WERI-Rb-1 (cell line): ENCODE results near the gene MAB21L3.

Experiments used
- DNase-seq: peaks from one replicate; pipeline ENCODE4 v3.0.0-alpha.2; 2020
- H3K27ac ChIP-seq: fragments of 250-450 bp; sonication (Bioruptor Pico); 2 replicates; pipeline ENCODE4 v1.5.1; 2020; ENCODE audit warnings: mild to moderate bottlenecking, moderate library complexity
- H3K27me3 ChIP-seq: fragments of 250-450 bp; sonication (Bioruptor Pico); 2 replicates; pipeline ENCODE4 v1.5.1; 2021; ENCODE audit warnings: mild to moderate bottlenecking, low read depth, moderate library complexity; ENCODE audit not compliant: insufficient read depth, severe bottlenecking
- H3K36me3 ChIP-seq: fragments of 250-450 bp; sonication (Bioruptor Pico); 2 replicates; pipeline ENCODE4 v1.5.1; 2020; ENCODE audit warnings: mild to moderate bottlenecking, moderate library complexity
- H3K4me3 ChIP-seq: 2 replicates; pipeline ENCODE4 v1.5.1; 2011; ENCODE audit warnings: low read depth, mild to moderate bottlenecking, control low read depth, low read length
- H3K9me3 ChIP-seq: fragments of 250-450 bp; sonication (Bioruptor Pico); 2 replicates; pipeline ENCODE4 v1.5.1; 2021; ENCODE audit warnings: mild to moderate bottlenecking, moderate library complexity; ENCODE audit not compliant: severe bottlenecking
- TF ChIP-seq, protein P1 (sequence below): IDR thresholded peaks from 2 replicates; pipeline ENCODE4 v1.5.1; 2011; ENCODE audit warnings: low read depth, mild to moderate bottlenecking, control low read depth, inconsistent platforms, low read length

MAB21L3 gene

DNA sequence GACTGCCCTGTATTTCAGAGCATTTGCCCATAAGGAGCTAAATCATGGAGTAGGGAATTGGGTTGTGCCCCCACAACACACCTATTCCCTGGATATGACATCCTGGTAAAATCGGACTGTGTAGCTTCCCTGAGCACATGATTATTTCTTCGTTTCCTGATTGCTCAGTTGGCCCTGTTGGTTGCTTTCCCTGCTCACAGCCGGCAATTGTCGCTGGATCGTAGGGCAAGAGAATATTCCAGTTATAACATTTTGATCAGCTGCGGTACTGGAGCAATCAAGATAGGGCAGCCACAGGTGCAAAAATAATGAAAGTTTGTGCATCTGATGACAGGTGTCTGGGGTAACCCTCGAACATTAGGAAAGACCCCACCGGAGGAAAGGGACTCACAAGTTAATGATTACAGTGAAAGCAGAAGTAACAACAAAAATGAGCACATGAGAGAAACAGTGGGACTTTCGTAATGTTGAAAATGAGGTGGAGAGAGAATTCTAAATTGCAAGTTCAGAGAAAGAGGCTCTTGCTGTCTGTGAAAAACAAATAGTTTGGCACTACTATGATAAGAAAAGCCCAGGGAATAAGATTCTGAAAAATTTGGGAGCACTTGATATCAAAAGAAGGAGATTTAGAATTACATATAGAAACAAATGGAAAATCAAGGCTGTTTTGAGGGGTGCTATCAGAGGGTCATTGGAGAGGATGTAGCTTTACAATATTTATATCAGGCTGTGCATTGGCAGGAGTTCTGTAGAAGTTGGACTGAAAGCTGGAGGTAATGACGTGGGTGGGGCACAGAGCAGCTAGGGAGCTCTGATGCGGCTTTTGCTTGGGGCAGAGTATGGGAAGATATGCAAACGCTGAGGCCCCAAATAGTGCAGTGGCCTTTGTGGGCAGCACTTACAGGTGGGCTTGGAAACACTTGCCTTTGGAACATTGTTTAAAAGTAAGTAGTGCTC is at the start of gene MAB21L3:
Gene MAB21L3, plus strand, starts transcription at position 833 of the 957 bp plus-strand sequence. CDS start 1,217 bp downstream, outside the sequence.
- no peak within 1 kb of the TSS for H3K27ac ChIP-seq

DNA sequence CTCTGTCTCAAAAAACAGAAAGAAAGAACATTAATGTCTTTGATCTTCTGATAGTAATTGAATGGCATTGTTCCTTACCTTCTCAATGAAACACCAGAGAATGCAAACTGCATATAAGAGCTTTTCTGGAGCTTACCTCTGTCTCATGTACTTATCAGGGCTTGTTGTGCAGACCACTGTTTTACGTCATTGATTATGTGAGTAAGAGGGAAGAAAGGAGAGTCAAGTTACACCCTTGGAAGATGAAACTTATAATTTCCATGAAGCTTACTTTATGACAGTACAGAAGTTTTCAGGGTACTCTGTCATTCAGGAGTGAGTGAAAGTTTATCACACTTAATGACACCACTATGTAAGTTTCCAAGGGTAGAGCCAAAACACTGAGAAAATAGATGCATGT is 49.0 kb upstream of the MAB21L3 start:
- Histone ChIP-seq H3K36me3 (no peaks in the 10 kb centered on the region), H3K27me3 (no peaks in the 10 kb centered on the region), H3K27ac (no peak overlapping the region), H3K9me3 (no peaks in the 10 kb centered on the region), H3K4me3 (no peak overlapping the region)
- no peak for DNase-seq
- TF ChIP-seq, protein P1, sequence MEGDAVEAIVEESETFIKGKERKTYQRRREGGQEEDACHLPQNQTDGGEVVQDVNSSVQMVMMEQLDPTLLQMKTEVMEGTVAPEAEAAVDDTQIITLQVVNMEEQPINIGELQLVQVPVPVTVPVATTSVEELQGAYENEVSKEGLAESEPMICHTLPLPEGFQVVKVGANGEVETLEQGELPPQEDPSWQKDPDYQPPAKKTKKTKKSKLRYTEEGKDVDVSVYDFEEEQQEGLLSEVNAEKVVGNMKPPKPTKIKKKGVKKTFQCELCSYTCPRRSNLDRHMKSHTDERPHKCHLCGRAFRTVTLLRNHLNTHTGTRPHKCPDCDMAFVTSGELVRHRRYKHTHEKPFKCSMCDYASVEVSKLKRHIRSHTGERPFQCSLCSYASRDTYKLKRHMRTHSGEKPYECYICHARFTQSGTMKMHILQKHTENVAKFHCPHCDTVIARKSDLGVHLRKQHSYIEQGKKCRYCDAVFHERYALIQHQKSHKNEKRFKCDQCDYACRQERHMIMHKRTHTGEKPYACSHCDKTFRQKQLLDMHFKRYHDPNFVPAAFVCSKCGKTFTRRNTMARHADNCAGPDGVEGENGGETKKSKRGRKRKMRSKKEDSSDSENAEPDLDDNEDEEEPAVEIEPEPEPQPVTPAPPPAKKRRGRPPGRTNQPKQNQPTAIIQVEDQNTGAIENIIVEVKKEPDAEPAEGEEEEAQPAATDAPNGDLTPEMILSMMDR: no peak

More for the DNA sequence above, at the start of gene MAB21L3:
- TF ChIP-seq, protein P1: no peak
- no peaks in the 10 kb centered on the region for H3K9me3 ChIP-seq
- no peak for DNase-seq
- H3K36me3 ChIP-seq: no peaks in the 10 kb centered on the region
- H3K4me3 ChIP-seq: no peak within 1 kb of the TSS
- H3K27me3 ChIP-seq: no peaks in the 10 kb centered on the region

DNA sequence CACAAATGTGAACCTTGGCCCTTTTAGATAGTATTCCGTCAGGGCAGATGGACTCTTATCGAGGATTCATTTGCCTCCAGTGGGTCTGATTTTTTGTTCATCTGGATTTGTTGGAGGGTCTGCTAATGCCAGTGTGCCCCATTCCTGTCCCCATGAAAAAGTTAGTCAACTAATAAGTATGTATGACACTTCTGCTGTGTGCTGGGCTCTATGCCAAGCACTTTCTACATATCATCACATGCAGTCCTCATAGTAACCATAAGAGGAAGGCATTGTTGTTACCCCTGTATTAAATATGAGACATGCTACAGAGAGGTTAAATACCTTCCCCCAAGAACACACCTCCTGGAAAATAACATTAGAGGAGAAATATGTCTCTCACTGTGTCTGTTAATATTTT is 46.6 kb upstream of the MAB21L3 start:
- TF ChIP-seq, protein P1: no peak
- H3K36me3 ChIP-seq: no peaks in the 10 kb centered on the region
- no peak overlapping the region for H3K4me3 ChIP-seq
- H3K9me3 ChIP-seq: no peaks in the 10 kb centered on the region
- H3K27ac ChIP-seq: no peak overlapping the region
- no peak for DNase-seq
- H3K27me3 ChIP-seq: no peaks in the 10 kb centered on the region

DNA sequence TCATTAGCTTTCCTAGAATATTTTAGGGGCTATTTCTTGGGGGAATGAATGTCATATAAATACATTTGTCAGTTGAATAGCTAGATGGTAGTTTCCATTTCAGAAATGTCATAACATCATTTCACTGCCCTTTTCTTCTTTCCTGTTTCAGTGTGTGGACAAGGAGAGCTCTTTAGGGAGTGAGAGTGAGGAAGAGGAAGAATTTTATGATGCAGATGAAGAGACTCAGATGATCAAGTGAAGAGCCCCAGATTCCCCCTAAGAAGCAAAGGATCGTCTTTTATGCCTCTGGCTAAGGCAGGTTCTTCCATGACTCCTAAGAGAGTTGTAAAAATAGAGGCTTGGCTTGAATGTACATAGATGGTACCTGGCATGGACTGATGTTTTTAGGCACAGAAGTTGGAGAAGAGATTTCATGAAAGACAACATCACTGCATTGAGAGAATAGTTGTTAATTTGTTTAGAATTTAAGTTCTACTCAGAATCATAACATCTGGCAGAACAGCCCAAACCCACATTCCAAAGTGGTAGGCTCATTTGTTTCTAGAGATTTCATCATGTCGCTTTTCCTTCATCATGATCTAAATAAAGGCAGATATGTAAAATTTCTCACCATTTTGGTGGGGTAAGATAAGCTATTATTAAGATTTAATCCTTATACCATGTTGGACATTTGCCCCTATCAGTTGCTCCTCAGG is 44.2 kb upstream of the MAB21L3 start:
- Histone ChIP-seq H3K9me3 (no peaks in the 10 kb centered on the region), H3K27ac (no peak overlapping the region), H3K4me3 (no peak overlapping the region), H3K27me3 (no peaks in the 10 kb centered on the region), H3K36me3 (no peaks in the 10 kb centered on the region)
- TF ChIP-seq, protein P1: no peak
- no peak for DNase-seq

DNA sequence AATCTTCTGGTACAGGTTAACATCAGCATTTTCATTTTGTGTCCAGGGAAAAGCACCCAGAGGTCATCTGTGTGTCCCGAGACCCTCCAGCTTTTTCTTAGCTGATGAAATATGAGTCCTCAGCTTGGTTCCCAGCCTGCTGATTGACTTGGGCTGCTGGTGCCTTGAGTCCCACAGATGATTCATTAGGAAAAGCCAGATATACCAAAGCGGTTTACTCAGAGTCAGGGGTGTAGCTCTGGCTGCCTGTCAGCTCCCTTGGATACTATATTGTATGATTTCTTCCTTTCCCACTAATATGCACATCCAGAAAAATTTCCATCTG is 43.7 kb upstream of the MAB21L3 start:
- no peak for DNase-seq
- Histone ChIP-seq H3K36me3 (no peaks in the 10 kb centered on the region), H3K4me3 (no peak overlapping the region), H3K27me3 (no peaks in the 10 kb centered on the region), H3K27ac (no peak overlapping the region), H3K9me3 (no peaks in the 10 kb centered on the region)
- TF ChIP-seq, protein P1: no peak
